GM12873 (cell line): ENCODE data around the gene USP46.

Experiments used
- CTCF ChIP-seq: IDR thresholded peaks from 2 replicates; pipeline ENCODE4 v1.5.1; 2012; ENCODE audit warnings: low read depth, mild to moderate bottlenecking, moderate library complexity, low read length, control low read depth; ENCODE audit not compliant: insufficient read depth; ENCODE audit errors: missing control alignments

Gene USP46

DNA sequence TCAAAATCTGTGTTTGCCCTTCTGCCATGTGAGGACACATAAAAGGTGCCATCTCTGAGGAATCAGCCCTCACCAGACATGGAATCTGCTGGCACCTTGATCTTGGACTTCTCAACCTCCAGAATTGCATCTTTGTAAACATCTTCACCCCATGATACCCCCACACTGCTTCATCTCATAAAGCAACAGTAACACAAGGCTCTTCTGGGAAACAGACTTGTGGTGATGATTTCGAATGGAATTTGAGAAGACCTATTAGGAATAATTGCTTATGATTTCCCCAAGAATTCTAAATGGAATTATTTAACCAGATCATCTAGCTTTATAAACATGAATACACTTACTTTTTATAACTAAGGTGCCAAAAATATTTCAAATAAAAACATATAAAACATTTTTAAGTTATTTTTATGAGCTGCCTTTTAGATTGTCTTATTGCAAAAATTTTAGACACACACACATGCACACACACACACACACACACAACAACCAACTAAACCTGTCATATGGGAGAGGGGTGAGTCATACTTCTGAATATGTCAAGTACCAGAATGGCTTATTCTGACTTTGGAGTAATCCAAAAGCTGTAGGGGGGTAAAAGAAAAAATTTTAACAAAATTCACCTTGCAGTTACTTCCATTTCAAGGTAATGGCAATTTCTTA is 82.0 kb downstream of the USP46 start:
- TF ChIP-seq CTCF = no peak

- no peak for TF ChIP-seq CTCF
These were observed 82.8 kb downstream of the USP46 start for GRCh38 chr4:52576326-52576725.

DNA sequence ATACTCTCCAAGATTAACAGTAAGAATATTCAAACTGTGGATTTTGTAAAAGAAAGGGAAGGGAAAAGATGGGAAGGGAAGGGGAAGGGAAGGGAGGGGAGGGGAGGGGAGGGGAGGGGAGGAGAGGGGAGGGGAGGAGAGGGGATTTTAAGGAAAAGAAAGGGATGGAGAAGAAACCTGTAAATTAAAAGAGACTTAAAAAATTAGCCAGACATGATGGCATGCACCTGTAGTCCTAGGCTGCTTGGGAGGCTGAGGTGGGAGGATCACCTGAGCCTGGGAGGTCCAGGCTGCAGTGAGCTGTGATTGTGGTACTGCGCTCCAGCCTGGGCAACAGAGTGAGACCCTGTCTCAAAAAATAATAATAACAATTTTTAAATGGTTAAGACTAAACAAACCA is 83.7 kb downstream of the USP46 start:
- TF ChIP-seq CTCF = no peak

GRCh38 chr4:52574036-52574435 is 85.1 kb downstream of the USP46 start:
- no peak for TF ChIP-seq CTCF

DNA sequence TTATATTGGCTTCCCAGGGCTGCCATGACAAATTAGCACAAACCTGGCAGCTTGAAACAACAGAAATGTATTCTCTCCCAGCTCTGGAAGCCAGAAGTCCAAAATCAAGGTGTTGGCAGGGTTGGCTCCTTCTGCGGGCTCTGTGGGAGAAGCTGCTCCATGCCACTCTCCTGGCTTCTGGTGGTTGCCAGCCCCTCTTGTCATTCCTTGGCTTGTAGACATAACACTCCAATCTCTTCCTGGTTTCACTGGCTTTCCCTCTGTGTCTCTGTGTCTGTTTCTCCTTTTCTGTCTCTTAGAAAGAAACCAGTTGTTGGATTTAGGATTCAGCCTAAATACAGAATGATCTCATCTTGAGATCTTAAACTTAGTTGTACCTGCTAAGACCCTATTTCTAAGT is 85.5 kb downstream of the USP46 start:
- TF ChIP-seq CTCF = no peak

- TF ChIP-seq CTCF = no peak
These were observed 86.1 kb downstream of the USP46 start for GRCh38 chr4:52572936-52573485.

GRCh38 chr4:52568351-52568750 is 90.8 kb downstream of the USP46 start:
- no peak for TF ChIP-seq CTCF
